H1 (cell line): ENCODE data around the gene TP53BP2. TPM values are rescaled to one million over a fixed set of nuclear protein-coding genes. Genes with fewer than 3 reads are reported as not detected.

ENCODE experiments used
- BCL11A ChIP-seq, 2 experiments: IDR thresholded peaks; one replicate each; pipeline ENCODE4 v1.6.1; 2011; ENCODE audit warnings: low read depth in 2 of 2, low read length in 2 of 2, mild to moderate bottlenecking in 2 of 2
- CREB1 ChIP-seq: IDR thresholded peaks from 2 replicates; pipeline ENCODE4 v1.6.1; 2012; ENCODE audit warnings: inconsistent platforms
- SP1 ChIP-seq: IDR thresholded peaks from 2 replicates; pipeline ENCODE4 v1.6.1; 2011; ENCODE audit warnings: low read depth, low read length
- polyA plus RNA-seq, 7 experiments: library from polyadenylated mRNA; depleted of rRNA in 3 of 7; stranded (reverse) in 5 of 7; unstranded in 2 of 7; fragments of >200 nt in 5 of 7; fragments of 200-250 nt in 2 of 7; gene quantifications; 1 replicate in 5 of 7; 2 replicates in 1 of 7; 4 replicates in 1 of 7; pipeline versions ENCODE4 v1.2.1 to v1.2.3, GENCODE V29; 2011 to 2013; ENCODE audit warnings: missing spikeins in 2 of 7, mixed read lengths in 2 of 7
- total RNA-seq: library from RNA; stranded (reverse); fragmentation: NEBNext Ultra II Directional; extraction: Animal tissue kit (Norgen Biotek cat#: 25700); gene quantifications from 2 replicates; pipeline ENCODE4 v1.2.1, GENCODE V29; 2021

The TP53BP2 gene
- total and polyA plus RNA-seq, 2 of the 8 experiments (the other 6 are each of a cell fraction or from before 2014, with no cell fraction given) = 18.0 to 38.7 TPM

DNA sequence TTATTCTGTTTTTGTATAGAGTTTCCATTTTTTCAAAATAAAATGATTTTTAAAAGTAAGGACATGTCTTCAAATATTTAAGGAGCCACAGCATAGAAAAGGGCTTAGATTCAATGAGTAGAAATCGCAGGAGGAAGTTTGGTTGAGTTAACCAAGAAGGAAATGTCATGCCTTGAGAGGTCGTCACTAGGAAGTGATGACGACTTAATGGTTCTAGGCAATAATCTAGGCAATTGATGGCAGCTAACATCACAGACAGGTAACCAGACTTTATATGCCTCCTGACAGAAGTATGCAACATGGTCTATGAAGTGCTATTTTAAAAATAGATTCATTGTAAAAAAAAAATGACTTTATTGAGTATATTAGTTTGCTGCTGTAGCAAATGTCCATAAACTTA, 32.1 kb upstream of the TP53BP2 start (continued):
- TF ChIP-seq BCL11A (IDR thresholded peaks at IDR 0.05; ENCODE audit: low read depth in 2 of 2, low read length in 2 of 2) = no peak
- no peak for TF ChIP-seq CREB1
- no peak for TF ChIP-seq SP1
- TF ChIP-seq, all 59 proteins: peak for 0
